Neuron (in vitro differentiated cells): ENCODE data around the gene DLG4.

ENCODE experiments used
- H2AFZ ChIP-seq: one replicate; pipeline ENCODE4 v1.6.1; 2013; ENCODE audit warnings: low read depth, mild to moderate bottlenecking, inconsistent platforms, low read length, moderate library complexity
- H3K27me3 ChIP-seq: one replicate; pipeline ENCODE4 v1.6.1; 2013; ENCODE audit warnings: low read length; ENCODE audit not compliant: insufficient read depth
- H3K36me3 ChIP-seq: one replicate; pipeline ENCODE4 v1.6.1; 2013; ENCODE audit warnings: low read length; ENCODE audit not compliant: insufficient read depth
- H3K4me1 ChIP-seq: one replicate; pipeline ENCODE4 v1.6.1; 2013; ENCODE audit warnings: low read length; ENCODE audit not compliant: insufficient read depth
- H3K4me3 ChIP-seq: 2 replicates; pipeline ENCODE4 v1.5.1; 2013; ENCODE audit warnings: mild to moderate bottlenecking, low read length, moderate library complexity
- H3K9me3 ChIP-seq: one replicate; pipeline ENCODE4 v1.6.1; 2013; ENCODE audit warnings: low read length

Gene DLG4

GRCh38 chr17:7219812-7220592 is at the start of gene DLG4, which contains the start of gene ACADVL:
Gene DLG4 (minus strand): TSS chr17:7219836.
Gene ACADVL (plus strand): TSS chr17:7219938. CDS start chr17:7219985, 47 bp downstream.
- Histone ChIP-seq H3K27me3 (no peaks in the 10 kb centered on the region), H2AFZ (no peak within 1 kb of the TSS), H3K4me3 (peak within 1 kb of the TSS; percentile 72), H3K36me3 (peaks cover 33% of the 10 kb centered on the region), H3K4me1 (peaks cover 52% of the 10 kb centered on the region), H3K9me3 (no peaks in the 10 kb centered on the region)

- no peak overlapping the region for H2AFZ ChIP-seq
- H3K27me3 ChIP-seq, result peaks cover 29% of the 10 kb centered on the region
- no peaks in the 10 kb centered on the region for H3K36me3 ChIP-seq
- H3K4me3 ChIP-seq, result no peak overlapping the region
- peaks cover 3% of the 10 kb centered on the region for H3K4me1 ChIP-seq
- H3K9me3 ChIP-seq, result peaks cover under 1% of the 10 kb centered on the region
These were observed 47.1 kb upstream of the DLG4 start for GRCh38 chr17:7266784-7267183.

- no peak overlapping the region for H3K4me3 ChIP-seq
These were observed 44.1 kb upstream of the DLG4 start for GRCh38 chr17:7263801-7264078.

GRCh38 chr17:7262935-7263800 is 43.5 kb upstream of the DLG4 start:
- H3K36me3 ChIP-seq, result peaks cover 17% of the 10 kb centered on the region
- H3K9me3 ChIP-seq, result peaks cover 6% of the 10 kb centered on the region
- no peak overlapping the region for H3K4me3 ChIP-seq
- H3K27me3 ChIP-seq, result peaks cover 45% of the 10 kb centered on the region
- H3K4me1 ChIP-seq, result peaks cover 3% of the 10 kb centered on the region
- no peak overlapping the region for H2AFZ ChIP-seq

More at GRCh38 chr17:7263801-7264078, 44.1 kb upstream of the DLG4 start:
- peaks cover 12% of the 10 kb centered on the region for H3K36me3 ChIP-seq
- peaks cover 3% of the 10 kb centered on the region for H3K4me1 ChIP-seq
- peaks cover 6% of the 10 kb centered on the region for H3K9me3 ChIP-seq
- no peak overlapping the region for H2AFZ ChIP-seq
- peaks cover 45% of the 10 kb centered on the region for H3K27me3 ChIP-seq

- no peak within 1 kb of the TSS for H2AFZ ChIP-seq
- H3K4me3 ChIP-seq, result no peak within 1 kb of the TSS
- peaks cover 21% of the 10 kb centered on the region for H3K36me3 ChIP-seq
- H3K9me3 ChIP-seq, result peaks cover 6% of the 10 kb centered on the region
- peaks cover 3% of the 10 kb centered on the region for H3K4me1 ChIP-seq
- H3K27me3 ChIP-seq, result peaks cover 45% of the 10 kb centered on the region
These were observed 42.7 kb upstream of the DLG4 start, which contains the start of gene CLDN7 for GRCh38 chr17:7262192-7262934. Gene CLDN7 (minus strand): TSS chr17:7262478. CDS start chr17:7262043, 435 bp downstream.

- H3K4me3 ChIP-seq, result no peak overlapping the region
- peaks cover 45% of the 10 kb centered on the region for H3K27me3 ChIP-seq
- H2AFZ ChIP-seq, result no peak overlapping the region
These were observed 41.9 kb upstream of the DLG4 start for GRCh38 chr17:7261379-7262191.

GRCh38 chr17:7260651-7261378 is 41.2 kb upstream of the DLG4 start:
- peaks cover 3% of the 10 kb centered on the region for H3K4me1 ChIP-seq
- no peak overlapping the region for H3K4me3 ChIP-seq
- peaks cover 43% of the 10 kb centered on the region for H3K27me3 ChIP-seq
- no peak overlapping the region for H2AFZ ChIP-seq
- H3K36me3 ChIP-seq, result peaks cover 33% of the 10 kb centered on the region
- peaks cover 6% of the 10 kb centered on the region for H3K9me3 ChIP-seq

More at GRCh38 chr17:7261379-7262191, 41.9 kb upstream of the DLG4 start:
- Histone ChIP-seq H3K36me3 (peaks cover 25% of the 10 kb centered on the region), H3K4me1 (peaks cover 3% of the 10 kb centered on the region), H3K9me3 (peaks cover 6% of the 10 kb centered on the region)

GRCh38 chr17:7260151-7260550 is 40.5 kb upstream of the DLG4 start:
- Histone ChIP-seq H3K4me3 (no peak overlapping the region), H2AFZ (no peak overlapping the region), H3K4me1 (peaks cover 3% of the 10 kb centered on the region), H3K27me3 (peaks cover 43% of the 10 kb centered on the region), H3K36me3 (peaks cover 36% of the 10 kb centered on the region), H3K9me3 (peaks cover 6% of the 10 kb centered on the region)

- Histone ChIP-seq H3K9me3 (peaks cover 6% of the 10 kb centered on the region), H3K27me3 (peaks cover 43% of the 10 kb centered on the region), H3K4me3 (no peak overlapping the region), H3K36me3 (peaks cover 42% of the 10 kb centered on the region), H2AFZ (no peak overlapping the region), H3K4me1 (peaks cover 3% of the 10 kb centered on the region)
These were observed 39.9 kb upstream of the DLG4 start for GRCh38 chr17:7259555-7259889.

GRCh38 chr17:7258731-7259554 is 39.3 kb upstream of the DLG4 start:
- H3K27me3 ChIP-seq, result peaks cover 38% of the 10 kb centered on the region
- H2AFZ ChIP-seq, result no peak overlapping the region
- peaks cover 48% of the 10 kb centered on the region for H3K36me3 ChIP-seq

GRCh38 chr17:7256766-7257456 is 37.3 kb upstream of the DLG4 start:
- H3K4me3 ChIP-seq, result no peak overlapping the region
- peaks cover 17% of the 10 kb centered on the region for H3K27me3 ChIP-seq
- no peak overlapping the region for H2AFZ ChIP-seq
- H3K4me1 ChIP-seq, result peaks cover 8% of the 10 kb centered on the region
- peaks cover 6% of the 10 kb centered on the region for H3K9me3 ChIP-seq
- H3K36me3 ChIP-seq, result peaks cover 54% of the 10 kb centered on the region

More at GRCh38 chr17:7258731-7259554, 39.3 kb upstream of the DLG4 start:
- H3K9me3 ChIP-seq, result peaks cover 6% of the 10 kb centered on the region
- peaks cover 3% of the 10 kb centered on the region for H3K4me1 ChIP-seq
- no peak overlapping the region for H3K4me3 ChIP-seq
